HuH-7.5 (cell line): ENCODE measurements around the gene UNC5A.

Source experiments
- DNase-seq: peaks from one replicate; pipeline ENCODE4 v3.0.0; 2011; ENCODE audit warnings: low spot score

Gene UNC5A

DNA sequence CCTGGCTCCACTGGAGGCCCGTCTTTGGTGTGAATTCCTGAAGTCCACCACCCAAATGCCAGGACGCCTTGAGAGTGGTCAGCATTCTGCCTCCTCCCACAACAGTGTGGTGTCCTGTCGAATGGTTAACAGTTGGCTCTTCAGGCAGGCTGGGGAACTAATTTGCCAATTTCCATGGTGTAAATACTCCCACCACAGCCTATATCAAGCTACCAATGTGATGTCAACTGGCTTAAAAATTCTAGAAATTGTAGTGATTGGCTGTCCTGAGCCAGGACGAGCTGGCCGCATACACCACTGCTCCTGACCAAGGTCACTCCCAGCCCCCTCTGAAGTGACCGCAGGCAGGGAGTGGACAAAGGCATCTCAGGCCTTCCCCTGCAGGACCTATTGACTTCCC is 11.1 kb downstream of the UNC5A start:
- no peak for DNase-seq

DNA sequence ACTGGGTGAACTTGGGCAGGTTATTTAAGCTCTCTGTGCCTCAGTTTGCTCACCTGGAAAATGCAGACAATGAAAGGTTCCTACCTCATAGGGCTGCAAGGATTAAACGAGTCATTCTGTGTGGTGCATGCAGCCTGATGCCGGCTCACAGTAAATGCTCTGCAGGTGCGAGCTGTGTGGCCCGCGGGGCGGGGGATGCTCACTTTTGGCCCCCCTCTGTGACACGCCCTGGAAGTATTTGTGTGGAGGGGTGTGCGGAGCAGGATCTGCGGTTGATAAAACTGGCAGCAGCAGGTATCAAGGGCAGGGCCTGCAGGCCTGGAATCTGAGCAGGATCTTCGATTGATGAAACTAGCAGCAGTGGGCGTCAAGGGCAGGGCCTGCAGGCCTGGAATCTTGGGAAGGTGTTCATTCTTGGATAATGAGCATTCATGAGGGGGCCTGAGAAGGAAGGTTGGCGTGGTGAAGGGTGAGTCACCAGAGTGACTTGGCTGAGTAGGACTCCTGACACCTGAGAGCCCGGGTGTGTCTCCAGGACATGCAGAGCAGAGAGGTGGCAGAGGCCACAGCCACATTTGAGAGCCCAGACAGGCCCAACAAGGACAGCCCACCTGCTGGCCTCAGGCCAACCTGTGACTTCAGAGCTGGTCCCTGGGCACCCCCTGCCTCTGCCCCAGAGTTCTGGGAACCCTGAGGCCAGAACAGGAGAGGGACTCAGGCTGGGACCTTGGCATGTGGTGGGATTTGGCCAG is 11.9 kb downstream of the UNC5A start:
- DNase-seq, result no peak

DNA sequence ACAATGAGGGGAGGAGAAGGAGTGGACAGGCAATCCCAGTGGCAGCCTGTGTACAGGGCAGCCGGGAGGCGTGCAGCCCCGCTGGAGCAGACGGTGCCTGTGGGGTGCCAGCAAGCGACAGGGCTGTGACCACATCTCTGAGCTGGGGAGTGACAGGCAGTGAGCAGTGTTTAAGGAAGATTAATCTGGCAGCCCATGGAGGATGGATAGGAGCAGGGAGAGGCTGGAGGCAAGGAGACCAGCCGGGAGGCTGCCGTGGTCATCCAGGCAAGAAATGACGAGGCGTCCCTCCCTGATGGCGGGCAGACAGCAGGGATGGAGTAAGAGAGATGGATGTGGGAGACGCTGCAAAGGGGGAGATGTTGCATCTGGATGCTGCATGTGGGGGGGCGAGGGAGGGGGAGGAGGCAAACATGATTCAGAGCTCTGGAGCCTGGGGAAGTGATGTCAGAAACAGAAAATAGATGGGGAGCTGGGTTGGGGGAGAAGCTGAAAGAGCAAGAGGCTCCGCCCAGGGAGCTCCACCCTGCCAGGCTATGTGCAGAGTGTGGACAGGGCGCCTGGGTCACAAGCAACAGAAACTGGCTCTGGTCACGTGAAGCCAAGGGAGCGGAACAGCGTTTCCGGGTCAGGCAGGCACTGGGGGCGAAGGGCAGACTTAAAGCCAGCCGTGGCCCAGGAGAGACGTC is 12.6 kb downstream of the UNC5A start:
- no peak for DNase-seq

DNA sequence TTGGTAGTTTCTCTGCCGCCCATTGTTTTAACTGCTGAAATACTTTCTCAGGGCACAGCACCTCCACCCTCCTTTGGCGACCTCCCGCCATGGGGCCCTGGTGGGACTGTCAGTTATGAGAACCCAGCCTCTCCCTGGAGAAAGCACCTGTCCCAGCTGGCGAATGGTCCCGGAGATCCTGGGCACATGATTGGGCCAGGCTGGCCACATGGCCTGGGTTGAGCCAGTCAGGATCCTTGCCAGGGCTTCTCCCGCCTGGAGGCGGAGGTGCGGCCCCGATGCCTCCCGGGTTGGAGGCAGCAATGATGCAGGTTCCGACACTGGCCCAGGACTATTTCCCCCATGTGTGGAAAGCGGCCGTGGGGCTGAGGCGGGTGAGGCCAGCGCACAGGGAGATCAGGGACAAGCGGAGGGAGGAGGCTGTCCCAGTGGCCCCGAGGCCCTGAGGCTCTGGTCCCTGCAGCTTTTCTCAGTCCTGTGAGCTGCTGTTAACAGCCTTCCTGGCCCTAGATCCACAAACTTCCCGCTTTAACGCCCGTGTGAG is 13.6 kb downstream of the UNC5A start:
- DNase-seq, result no peak

DNA sequence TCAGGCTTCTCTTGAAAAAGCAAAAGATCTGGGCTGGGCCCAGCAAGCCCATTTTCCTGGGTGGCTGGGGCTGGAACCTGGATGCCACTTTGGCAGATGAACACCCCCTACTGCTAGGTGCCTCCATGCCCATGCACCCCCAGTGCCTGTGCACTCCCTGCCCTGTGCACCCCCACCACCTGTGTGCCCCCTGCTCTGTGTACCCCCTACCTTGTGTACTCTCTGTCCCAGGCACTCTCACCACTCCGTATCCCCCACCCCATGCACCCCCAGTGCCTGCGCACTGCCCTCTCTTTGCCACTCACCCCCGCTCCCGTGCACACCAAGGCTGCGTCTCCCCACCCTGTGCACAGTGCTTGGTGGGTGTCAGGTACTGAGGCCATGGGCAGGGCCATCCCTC is 14.2 kb downstream of the UNC5A start:
- no peak for DNase-seq

DNA sequence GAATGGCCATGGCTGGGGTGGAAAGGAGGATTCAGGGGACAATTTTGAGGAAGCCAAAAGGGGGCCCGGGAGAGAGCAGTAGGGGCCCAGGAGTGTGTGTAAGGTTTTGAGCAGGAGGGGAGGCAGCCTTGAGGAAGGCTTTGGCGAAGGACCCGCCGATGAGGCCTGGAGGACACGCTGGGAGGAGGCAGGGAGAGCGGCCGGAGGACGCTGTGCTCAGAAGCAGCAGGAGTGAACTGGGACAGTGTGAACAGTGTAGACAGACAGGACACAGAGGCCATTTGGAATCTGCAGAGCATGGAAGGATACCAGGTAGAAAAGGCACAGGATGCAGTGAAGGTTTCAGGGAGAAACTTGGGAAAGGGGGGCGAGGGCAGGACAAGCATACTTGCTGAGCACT is 14.9 kb downstream of the UNC5A start:
- no peak for DNase-seq

DNA sequence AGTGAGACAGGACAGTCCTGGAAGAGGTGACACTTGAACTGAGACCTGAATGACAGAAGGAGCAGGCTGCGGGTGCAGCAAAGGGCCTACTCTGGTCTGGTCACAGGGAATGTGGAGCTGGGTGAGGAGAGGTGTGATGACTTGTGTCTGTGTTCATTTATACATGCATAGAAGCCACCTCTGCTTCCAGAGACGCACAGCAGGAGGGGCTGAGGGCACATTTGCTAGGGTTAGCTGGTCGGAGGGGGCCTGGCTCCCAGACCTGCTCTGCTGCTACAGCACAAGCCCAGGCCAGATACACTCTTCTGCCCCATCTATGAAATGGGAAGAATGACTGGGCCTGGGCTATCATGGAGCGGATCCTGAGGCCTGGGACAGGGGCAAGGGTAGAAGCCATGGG is 15.6 kb downstream of the UNC5A start:
- DNase-seq, result no peak

DNA sequence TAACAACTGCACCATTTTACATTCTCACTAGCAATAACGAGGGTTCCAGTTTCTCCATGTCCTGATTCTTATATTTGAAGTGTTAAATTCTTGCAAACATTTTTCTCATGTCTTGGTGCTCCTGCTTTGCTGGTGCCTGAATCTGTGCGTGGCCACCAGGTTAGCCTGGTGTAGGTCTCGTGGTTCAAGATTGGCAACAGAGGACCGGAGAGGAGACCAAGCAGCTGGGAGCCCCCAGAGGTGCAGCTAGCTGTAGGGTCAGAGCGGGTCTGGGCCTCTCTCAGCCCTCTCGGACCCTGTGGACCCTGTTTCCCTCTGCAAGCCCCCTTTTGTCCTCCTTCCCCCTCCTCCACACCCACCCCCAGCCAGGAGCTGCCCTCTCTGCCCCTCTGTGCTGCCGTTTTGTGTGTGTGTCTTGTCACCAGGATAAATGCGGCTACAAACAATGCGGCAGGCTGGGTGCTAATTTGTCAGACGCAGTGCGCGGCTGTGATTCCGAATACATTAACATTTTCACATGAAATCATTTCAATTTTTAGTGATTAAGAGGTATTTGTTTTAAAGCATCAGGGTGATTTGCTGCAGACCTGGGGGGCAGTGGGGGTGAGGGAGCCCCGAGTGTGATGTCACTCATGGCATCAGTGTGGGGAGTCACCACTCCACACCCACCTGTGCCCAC is 17.5 kb downstream of the UNC5A start:
- no peak for DNase-seq

DNA sequence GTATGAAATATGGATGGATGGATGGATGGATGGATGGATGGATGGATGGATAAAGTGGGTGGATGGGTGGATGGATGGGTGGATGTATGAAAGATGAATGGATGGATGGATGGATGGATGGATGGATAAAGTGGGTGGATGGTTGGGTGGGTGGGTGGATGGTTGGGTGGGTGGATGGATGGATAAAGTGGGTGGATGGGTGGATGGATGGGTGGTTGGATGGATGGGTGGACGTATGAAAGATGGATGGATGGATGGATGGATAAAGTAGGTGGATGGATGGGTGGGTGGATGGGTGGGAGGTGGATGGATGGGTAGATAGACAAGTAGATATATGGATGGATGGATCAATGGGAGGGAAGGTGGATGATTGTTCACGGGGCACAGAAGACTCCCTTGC is 19.0 kb downstream of the UNC5A start:
- no peak for DNase-seq

DNA sequence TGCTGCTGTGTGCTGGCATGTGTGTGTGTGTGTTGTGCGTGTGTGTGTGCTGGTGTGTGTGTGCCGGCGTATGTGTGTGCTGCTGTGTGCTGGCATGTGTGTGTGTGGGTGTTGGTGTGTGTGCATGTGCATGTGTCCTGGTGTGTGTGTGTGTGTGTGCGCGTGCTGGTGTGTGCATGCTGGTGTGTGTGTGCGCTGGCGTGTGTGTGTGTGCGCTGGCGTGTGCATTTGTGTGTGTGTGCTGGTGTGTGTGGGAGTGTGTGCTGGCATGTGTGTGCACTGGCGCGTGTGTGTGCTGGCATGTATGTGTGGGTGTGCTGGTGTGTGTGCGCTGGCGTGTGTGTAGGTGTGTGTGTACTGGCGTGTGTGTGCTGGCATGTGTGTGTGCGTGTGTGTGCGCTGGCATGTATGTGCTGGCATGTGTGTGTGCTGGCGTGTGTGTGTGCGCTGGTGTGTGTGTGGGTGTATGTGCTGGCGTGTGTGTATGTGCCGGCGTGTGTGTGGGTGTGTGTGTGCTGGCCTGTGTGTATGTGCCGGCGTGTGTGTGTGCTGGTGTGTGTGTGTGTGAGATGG is 20.1 kb downstream of the UNC5A start:
- no peak for DNase-seq

DNA sequence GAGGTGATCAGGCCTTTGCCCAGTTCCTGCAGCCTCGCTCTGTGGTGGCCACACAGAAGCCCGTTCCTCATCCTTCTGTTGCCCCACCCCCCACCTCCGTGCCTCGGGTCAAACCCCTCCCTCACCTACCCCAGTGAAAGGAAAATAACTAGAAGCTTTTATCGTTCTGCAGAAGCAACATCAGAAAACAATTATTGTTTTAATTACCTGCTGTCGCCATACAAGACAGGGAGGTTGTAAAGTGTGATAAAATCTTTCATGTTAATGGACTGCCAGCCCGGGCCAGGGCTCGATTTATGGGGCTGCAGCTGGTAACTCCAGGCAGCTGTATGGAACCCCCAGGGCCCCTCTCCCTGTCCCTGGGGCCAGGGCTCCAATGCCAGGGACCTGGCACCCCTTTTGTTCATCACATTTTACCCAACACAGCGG is 20.6 kb downstream of the UNC5A start:
- no peak for DNase-seq

DNA sequence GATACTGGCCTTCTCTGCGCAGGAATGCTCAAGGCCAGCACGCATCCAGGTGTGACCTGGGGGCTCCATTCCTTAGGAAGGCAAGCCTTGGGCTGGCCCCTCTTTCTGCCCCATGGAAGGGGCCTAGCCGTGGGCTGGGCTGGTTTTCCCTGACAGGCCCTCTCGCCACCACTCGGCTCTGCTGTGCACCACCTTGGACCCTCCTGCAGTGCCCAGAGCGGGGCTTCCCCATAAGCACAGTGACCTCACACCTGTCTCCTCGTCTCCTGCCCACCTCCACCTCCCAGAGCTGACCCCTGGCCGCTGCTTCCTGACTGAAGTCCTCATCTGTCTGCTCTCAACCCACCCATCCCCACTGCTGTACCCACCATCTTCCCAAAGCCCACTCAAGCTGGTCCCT is 21.1 kb downstream of the UNC5A start:
- no peak for DNase-seq

DNA sequence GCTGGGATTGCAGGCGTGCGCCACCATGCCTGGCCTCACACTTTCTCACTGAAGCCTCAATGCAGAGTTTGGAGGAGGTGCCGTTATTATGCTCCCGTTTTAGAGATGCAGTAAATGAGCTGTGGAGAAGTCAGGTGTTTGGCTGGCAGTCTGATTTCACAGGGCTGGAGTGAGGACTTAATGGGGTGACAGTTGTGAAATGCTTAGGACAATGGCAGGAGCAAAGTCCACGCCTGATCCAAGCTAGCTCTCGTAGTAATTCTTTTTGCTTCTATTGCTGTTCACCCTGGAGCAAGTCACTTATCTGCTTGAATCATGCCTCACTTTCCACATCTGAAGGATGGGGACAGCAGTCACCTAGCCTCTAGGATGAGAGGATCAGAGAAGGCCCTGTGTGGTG is 21.8 kb downstream of the UNC5A start:
- DNase-seq, result no peak

DNA sequence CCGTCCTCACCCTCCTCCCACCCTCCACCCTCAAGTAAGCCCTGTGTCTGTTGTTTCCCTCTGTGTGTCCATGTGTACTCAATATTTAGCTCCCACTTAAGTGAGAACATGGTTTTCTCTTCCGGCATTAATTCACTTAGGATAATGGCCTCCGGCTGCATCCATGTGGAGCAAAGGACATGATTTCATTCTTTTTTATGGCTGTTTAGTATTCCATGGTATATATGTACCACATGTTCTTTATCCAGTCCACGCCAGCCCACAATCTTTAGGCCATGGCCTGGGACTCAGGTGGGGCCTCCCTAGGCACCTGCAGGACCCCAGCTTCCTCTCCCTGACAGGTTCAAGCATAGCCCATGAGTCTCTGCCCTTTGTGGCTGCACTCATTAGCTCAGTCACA is 22.9 kb downstream of the UNC5A start:
- DNase-seq, result no peak

DNA sequence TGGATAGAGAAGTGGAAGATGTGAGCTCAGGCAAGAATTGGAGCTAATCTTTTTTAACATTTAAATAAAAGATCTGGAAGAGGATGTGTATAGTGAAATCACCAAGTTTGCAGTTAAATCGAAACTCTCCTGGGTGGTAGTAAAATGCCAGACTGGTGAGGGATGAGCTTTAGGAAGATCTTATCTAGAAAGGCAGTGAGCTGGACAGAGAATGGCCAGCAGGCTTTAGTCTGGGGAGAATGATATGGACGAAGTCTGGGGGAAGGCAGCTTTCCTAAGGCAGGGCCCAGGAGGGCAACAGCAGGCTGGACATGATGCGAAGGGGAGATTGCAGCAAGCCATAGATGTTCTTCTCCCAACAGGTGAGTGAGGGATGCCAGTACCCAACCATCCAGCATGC is 25.6 kb downstream of the UNC5A start:
- DNase-seq, result no peak

DNA sequence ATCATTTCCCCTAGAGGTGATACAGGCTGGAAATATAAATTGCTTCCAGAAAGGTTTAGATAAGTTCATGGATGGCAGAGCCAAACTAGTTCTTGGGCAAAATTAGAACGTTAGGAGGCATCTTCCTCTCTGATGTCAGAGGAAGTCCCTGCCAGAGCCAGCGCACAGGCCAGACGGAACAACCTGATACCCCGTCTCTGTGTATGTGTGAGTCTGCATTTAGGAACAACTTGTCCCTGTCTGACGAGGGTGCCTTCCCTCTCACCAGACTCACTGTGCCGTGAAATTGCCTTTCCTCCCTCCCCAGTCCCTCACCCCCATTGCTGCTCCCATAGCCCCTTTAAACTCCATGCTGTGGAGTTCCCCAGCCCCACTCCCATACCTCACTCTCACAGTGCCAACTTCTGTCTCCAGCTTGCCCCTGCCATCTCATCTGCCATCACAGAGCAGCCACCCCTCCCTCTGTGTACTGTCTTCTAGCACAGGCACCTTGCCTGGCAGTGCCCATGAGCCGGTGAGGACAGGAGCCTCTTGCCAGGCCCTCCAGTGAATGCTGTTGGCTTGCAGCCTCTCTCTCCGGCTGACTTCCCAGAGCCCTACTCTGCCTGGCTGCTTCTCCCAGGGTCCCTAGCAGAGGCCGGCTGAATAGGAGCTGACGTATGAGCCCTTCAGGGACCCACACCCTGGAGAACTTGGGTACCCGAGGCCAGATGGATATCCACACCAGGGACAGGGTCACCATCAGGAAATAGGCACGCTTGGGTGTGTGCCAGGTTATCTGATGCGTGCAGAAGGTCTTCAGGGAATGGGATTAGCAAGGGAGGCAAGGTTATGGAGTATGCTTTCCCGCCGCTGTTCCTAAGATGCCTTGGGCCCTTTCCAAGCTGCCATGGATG is 26.7 kb downstream of the UNC5A start:
- DNase-seq, result no peak

DNA sequence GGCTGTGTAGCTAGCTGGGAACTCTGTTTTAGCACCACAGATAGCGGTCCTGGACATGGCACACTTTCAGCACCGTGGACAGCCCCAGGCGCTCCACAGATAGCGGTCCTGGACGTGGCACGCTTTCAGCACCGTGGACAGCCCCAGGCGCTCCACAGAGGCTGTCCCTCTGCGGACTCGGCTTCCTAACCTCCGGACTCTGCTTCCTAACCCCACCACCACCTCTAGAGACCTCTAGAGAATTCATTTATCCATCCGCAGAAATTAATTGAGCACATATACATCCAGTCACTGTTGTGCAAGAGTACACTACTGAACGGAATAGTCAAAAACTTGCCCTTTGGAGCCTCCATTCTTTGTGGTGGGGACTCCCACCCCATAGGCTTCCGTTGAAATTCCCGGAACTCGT is 27.4 kb downstream of the UNC5A start:
- DNase-seq, result peak; percentile 89

DNA sequence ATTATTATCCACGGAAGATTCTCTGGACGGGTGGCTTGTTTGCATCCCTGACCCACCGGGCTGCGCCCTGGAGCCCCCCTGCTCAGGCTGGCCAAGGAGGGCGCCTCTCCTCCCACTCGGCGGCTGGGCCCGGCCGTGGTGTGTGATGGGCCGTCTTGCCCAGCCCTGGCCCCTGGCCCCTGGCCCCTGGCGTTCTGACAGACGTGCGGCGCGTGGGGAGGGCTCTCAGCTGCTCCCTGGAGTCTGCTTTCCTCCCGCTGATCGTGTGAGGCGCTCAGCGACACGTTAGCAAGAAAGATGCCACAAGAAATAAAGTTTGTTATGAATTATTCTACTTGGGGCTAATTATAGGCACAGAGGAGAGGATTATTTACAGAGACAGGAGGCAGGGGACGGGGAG is 33.3 kb downstream of the UNC5A start:
- DNase-seq, result no peak

DNA sequence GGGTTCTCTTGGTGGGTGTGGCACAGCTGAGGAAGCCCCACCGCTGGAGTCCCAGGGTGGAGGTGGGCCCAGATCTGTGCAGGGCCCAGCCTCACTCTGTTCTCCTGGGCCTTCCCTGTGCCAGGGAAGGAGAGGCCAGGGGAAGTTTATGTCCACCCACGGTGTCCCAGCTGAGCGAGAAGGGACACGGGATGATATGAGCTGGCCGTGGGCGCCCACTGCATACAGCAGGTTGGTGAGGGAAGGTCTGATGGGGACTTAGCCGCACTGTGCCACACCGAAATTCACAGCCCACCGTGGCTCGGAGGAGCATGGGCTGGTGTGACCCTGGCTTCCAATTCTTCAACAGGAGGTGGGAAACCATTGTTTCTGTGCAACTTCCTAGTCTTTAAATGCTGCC is 33.9 kb downstream of the UNC5A start:
- no peak for DNase-seq

DNA sequence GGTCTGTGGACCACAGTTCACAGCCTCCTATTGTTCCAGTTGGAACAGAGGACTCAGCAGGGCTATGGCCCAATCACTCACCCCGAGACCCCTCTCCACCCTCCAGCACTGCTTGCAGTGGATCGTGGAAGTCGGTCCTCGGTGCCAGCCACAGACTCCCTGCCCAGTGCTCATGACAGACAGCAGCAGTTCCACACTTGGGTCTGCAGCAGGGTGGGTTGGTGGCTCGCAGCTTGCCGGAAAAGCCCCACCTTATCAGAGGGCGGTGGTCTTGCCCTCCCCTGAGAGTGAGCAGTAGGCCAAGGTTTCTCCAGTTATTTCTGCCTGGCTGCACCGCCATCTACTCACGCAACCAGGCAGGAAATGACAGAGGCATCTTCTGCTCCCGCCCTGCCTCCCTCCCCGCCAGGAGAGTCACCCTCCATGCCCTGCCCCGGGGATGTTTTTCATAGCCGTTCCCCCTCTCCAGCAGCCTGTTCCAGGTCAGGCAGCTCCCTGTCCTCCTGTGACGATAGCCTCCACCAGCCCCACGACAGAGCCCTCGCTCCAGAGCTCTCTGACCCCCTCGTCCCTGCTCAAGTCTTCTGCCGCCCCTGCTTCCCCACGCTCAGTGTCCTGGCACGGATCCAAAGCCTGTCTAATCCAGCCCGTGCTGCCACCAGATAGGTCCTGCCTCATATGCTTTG is 34.5 kb downstream of the UNC5A start:
- no peak for DNase-seq

DNA sequence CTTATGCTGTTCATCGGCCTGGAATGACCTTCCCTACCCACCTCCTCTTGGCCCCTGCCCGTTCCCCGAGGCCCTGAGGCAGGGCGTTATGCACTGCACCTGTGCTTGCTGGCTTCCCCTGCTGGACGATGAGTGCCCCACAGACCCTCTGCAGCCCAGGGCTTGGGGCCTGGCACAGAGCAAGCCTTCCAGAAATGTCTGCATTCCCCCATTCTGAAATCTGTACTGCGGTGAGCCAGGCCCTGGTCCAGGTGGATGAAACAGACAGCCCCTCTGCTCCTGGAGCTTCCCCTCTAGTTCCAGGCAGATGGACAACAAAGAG is 35.0 kb downstream of the UNC5A start:
- no peak for DNase-seq
